HG02642 (cell line): ENCODE results near the gene SHB.
"Not testable (repeated sequence)": the region's sequence is repeated elsewhere in the genome, so short reads cannot be mapped to it uniquely, and the experiment has no call there.

Source experiments
- ATAC-seq: cut with Tn5 transposase; IDR thresholded peaks from one replicate; pipeline ENCODE4 v1.9.1; 2021; ENCODE audit warnings: mild to moderate bottlenecking; ENCODE audit not compliant: unreplicated experiment, poor library complexity

SHB gene

GRCh38 chr9:38064842-38065368 lies 4.1 kb downstream of the SHB start:
- no peak for ATAC-seq

GRCh38 chr9:38063363-38063707 lies 5.7 kb downstream of the SHB start:
- no peak for ATAC-seq

GRCh38 chr9:38062498-38063362 lies 6.3 kb downstream of the SHB start:
- no peak for ATAC-seq

GRCh38 chr9:38062106-38062497 lies 6.9 kb downstream of the SHB start:
- no peak for ATAC-seq

GRCh38 chr9:38061326-38061977 lies 7.6 kb downstream of the SHB start:
- ATAC-seq: peak; percentile 64

GRCh38 chr9:38060681-38061080 lies 8.3 kb downstream of the SHB start:
- ATAC-seq: no peak

- ATAC-seq: no peak
Observed at GRCh38 chr9:38059233-38059936, 9.6 kb downstream of the SHB start.

- ATAC-seq: no peak
Observed at GRCh38 chr9:38058452-38059232, 10.4 kb downstream of the SHB start.

GRCh38 chr9:38057416-38058195 lies 11.4 kb downstream of the SHB start:
- ATAC-seq: no peak

- no peak for ATAC-seq
Observed at GRCh38 chr9:38054653-38055052, 14.4 kb downstream of the SHB start.

GRCh38 chr9:38053697-38054461 lies 15.1 kb downstream of the SHB start:
- no peak for ATAC-seq

GRCh38 chr9:38051780-38052546 lies 17.1 kb downstream of the SHB start:
- ATAC-seq: no peak

GRCh38 chr9:38048316-38048969 lies 20.6 kb downstream of the SHB start:
- ATAC-seq: no peak

GRCh38 chr9:38047301-38048251 lies 21.5 kb downstream of the SHB start:
- no peak for ATAC-seq

- no peak for ATAC-seq
Observed at GRCh38 chr9:38046661-38047300, 22.2 kb downstream of the SHB start.

GRCh38 chr9:38045939-38046338 lies 23.1 kb downstream of the SHB start:
- ATAC-seq: not testable (repeated sequence)
